Naive B cell (primary cell): ENCODE data around the gene BRD1. TPM values are rescaled to one million over a fixed set of nuclear protein-coding genes. Genes with fewer than 3 reads are reported as not detected.

ENCODE experiments used
- ATAC-seq, 2 donors: fragments of 150-1000 bp; cut with Tn5 transposase; 2 replicates each; pipeline ENCODE4 v1.10.0; 2021; ENCODE audit warnings: low read depth in 2 of 2, mild to moderate bottlenecking in 2 of 2, moderate library complexity in 2 of 2
- DNase-seq: peaks from one replicate; pipeline ENCODE4 v3.0.0; 2022
- H3K27ac Mint-ChIP-seq, 6 donors: one replicate each; pipeline ENCODE4 v1.8.0; 2020 to 2022; ENCODE audit warnings: mild to moderate bottlenecking in 6 of 6, mixed read lengths in 6 of 6, moderate library complexity in 5 of 6, inconsistent platforms in 2 of 6
- H3K27me3 Mint-ChIP-seq, 3 donors: one replicate each; pipeline ENCODE4 v1.8.0; 2021 to 2022; ENCODE audit warnings: mixed read lengths in 3 of 3, mild to moderate bottlenecking in 1 of 3
- H3K36me3 Mint-ChIP-seq, 2 donors: one replicate each; pipeline ENCODE4 v1.8.0; 2020 to 2022; ENCODE audit warnings: mixed read lengths in 2 of 2, inconsistent platforms in 1 of 2, mild to moderate bottlenecking in 1 of 2
- H3K4me1 Mint-ChIP-seq, 3 donors: one replicate each; pipeline ENCODE4 v1.8.0; 2020 to 2022; ENCODE audit warnings: mixed read lengths in 3 of 3, inconsistent platforms in 1 of 3, mild to moderate bottlenecking in 1 of 3, moderate library complexity in 1 of 3
- H3K4me3 Mint-ChIP-seq, 8 donors: one replicate each; pipeline ENCODE4 v1.8.0; 2020 to 2022; ENCODE audit warnings: mild to moderate bottlenecking in 8 of 8, mixed read lengths in 8 of 8, moderate library complexity in 8 of 8, inconsistent platforms in 2 of 8
- H3K9me3 Mint-ChIP-seq, 7 donors: one replicate each; pipeline ENCODE4 v1.8.0; 2020 to 2022; ENCODE audit warnings: mixed read lengths in 7 of 7, mild to moderate bottlenecking in 5 of 7, inconsistent platforms in 2 of 7, moderate library complexity in 1 of 7
- polyA plus RNA-seq, 6 donors: library from polyadenylated mRNA; unstranded; fragments of 300-500 nt; fragmentation: Illumina TruSeq; gene quantifications; one replicate each; pipeline ENCODE4 v1.2.3, GENCODE V29; 2021; ENCODE audit warnings: low read depth in 6 of 6

Gene BRD1
- polyA plus RNA-seq, 6 donors from 2014 or later, result 0.23 to 3.0 (median 1.8) TPM

- no peak for ATAC-seq
- DNase-seq, result no peak
- H3K9me3 Mint-ChIP-seq, result peaks cover 9 to 56% (median 47%) of the 10 kb centered on the region in 7 donors
- H3K36me3 Mint-ChIP-seq, result peaks cover 18 to 24% of the 10 kb centered on the region in 2 donors
- no peaks in the 10 kb centered on the region for H3K4me1 Mint-ChIP-seq
- peaks cover 0 to 30% (median 8%) of the 10 kb centered on the region in 3 donors for H3K27me3 Mint-ChIP-seq
- H3K4me3 Mint-ChIP-seq, result no peak overlapping the region
- no peak overlapping the region for H3K27ac Mint-ChIP-seq
These were observed 80.5 kb downstream of the BRD1 start for GRCh38 chr22:49747130-49747529.

- Mint-ChIP-seq H3K9me3 (peaks cover 9 to 60% (median 49%) of the 10 kb centered on the region in 7 donors), H3K4me1 (no peaks in the 10 kb centered on the region), H3K4me3 (no peak overlapping the region), H3K27me3 (peaks cover 8 to 31% (median 13%) of the 10 kb centered on the region in 3 donors), H3K27ac (no peak overlapping the region), H3K36me3 (peaks cover 18 to 24% of the 10 kb centered on the region in 2 donors)
- DNase-seq (no peak), ATAC-seq (no peak)
These were observed 81.6 kb downstream of the BRD1 start for GRCh38 chr22:49746065-49746464.

GRCh38 chr22:49740242-49740641 is 87.4 kb downstream of the BRD1 start:
- no peak for DNase-seq
- peaks cover 4 to 61% (median 35%) of the 10 kb centered on the region in 7 donors for H3K9me3 Mint-ChIP-seq
- peaks cover 5 to 16% of the 10 kb centered on the region in 2 donors for H3K36me3 Mint-ChIP-seq
- H3K27ac Mint-ChIP-seq, result no peak overlapping the region
- H3K27me3 Mint-ChIP-seq, result peaks cover 35 to 64% (median 48%) of the 10 kb centered on the region in 3 donors
- no peak for ATAC-seq
- no peak overlapping the region for H3K4me3 Mint-ChIP-seq
- peaks cover 0 to 4% (median 0%) of the 10 kb centered on the region in 3 donors for H3K4me1 Mint-ChIP-seq

GRCh38 chr22:49739138-49739537 is 88.5 kb downstream of the BRD1 start:
- Mint-ChIP-seq H3K27me3 (peaks cover 36 to 73% (median 59%) of the 10 kb centered on the region in 3 donors), H3K9me3 (peaks cover 0 to 50% (median 27%) of the 10 kb centered on the region in 7 donors), H3K4me1 (peaks cover 0 to 4% (median 0%) of the 10 kb centered on the region in 3 donors), H3K27ac (no peak overlapping the region), H3K36me3 (peaks cover 5 to 16% of the 10 kb centered on the region in 2 donors), H3K4me3 (no peak overlapping the region)
- ATAC-seq, result no peak
- DNase-seq, result no peak

GRCh38 chr22:49738566-49738965 is 89.1 kb downstream of the BRD1 start:
- H3K27ac Mint-ChIP-seq, result no peak overlapping the region
- peak overlapping the region in 1 of 8 donors; percentile 5 for H3K4me3 Mint-ChIP-seq

GRCh38 chr22:49738006-49738405 is 89.7 kb downstream of the BRD1 start:
- Mint-ChIP-seq H3K36me3 (peaks cover 5 to 20% of the 10 kb centered on the region in 2 donors), H3K9me3 (peaks cover 0 to 40% (median 16%) of the 10 kb centered on the region in 7 donors), H3K4me3 (no peak overlapping the region), H3K27ac (peak overlapping the region in 1 of 6 donors; percentile 34), H3K27me3 (peaks cover 40 to 72% (median 70%) of the 10 kb centered on the region in 3 donors), H3K4me1 (peaks cover 0 to 4% (median 0%) of the 10 kb centered on the region in 3 donors)
- DNase-seq, result no peak
- ATAC-seq, result no peak

More at GRCh38 chr22:49738566-49738965, 89.1 kb downstream of the BRD1 start:
- DNase-seq (no peak), ATAC-seq (no peak)
- Mint-ChIP-seq H3K9me3 (peaks cover 0 to 45% (median 21%) of the 10 kb centered on the region in 7 donors), H3K4me1 (peaks cover 0 to 4% (median 0%) of the 10 kb centered on the region in 3 donors), H3K27me3 (peaks cover 37 to 72% (median 64%) of the 10 kb centered on the region in 3 donors), H3K36me3 (peaks cover 5 to 16% of the 10 kb centered on the region in 2 donors)

- H3K4me3 Mint-ChIP-seq, result no peak overlapping the region
- H3K36me3 Mint-ChIP-seq, result peaks cover 5 to 22% of the 10 kb centered on the region in 2 donors
- H3K27me3 Mint-ChIP-seq, result peaks cover 40 to 73% (median 73%) of the 10 kb centered on the region in 3 donors
- H3K9me3 Mint-ChIP-seq, result peaks cover 0 to 37% (median 13%) of the 10 kb centered on the region in 7 donors
- DNase-seq (no peak), ATAC-seq (no peak)
- peaks cover 0 to 4% (median 0%) of the 10 kb centered on the region in 3 donors for H3K4me1 Mint-ChIP-seq
- peak overlapping the region in 1 of 6 donors; percentile 13 for H3K27ac Mint-ChIP-seq
These were observed 90.5 kb downstream of the BRD1 start for GRCh38 chr22:49737101-49737551.

GRCh38 chr22:49736538-49736937 is 91.1 kb downstream of the BRD1 start:
- H3K9me3 Mint-ChIP-seq, result peaks cover 0 to 40% (median 15%) of the 10 kb centered on the region in 7 donors
- H3K36me3 Mint-ChIP-seq, result peaks cover 5 to 22% of the 10 kb centered on the region in 2 donors
- H3K4me3 Mint-ChIP-seq, result no peak overlapping the region
- no peak for ATAC-seq
- H3K27ac Mint-ChIP-seq, result no peak overlapping the region
- H3K4me1 Mint-ChIP-seq, result peaks cover 0 to 4% (median 0%) of the 10 kb centered on the region in 3 donors
- DNase-seq, result no peak
- peaks cover 42 to 72% (median 68%) of the 10 kb centered on the region in 3 donors for H3K27me3 Mint-ChIP-seq

GRCh38 chr22:49735901-49736421 is 91.7 kb downstream of the BRD1 start:
- Mint-ChIP-seq H3K36me3 (peaks cover 5 to 22% of the 10 kb centered on the region in 2 donors), H3K4me3 (no peak overlapping the region), H3K9me3 (peaks cover 0 to 34% (median 15%) of the 10 kb centered on the region in 7 donors), H3K4me1 (peaks cover 0 to 4% (median 0%) of the 10 kb centered on the region in 3 donors), H3K27ac (no peak overlapping the region), H3K27me3 (peaks cover 43 to 77% (median 67%) of the 10 kb centered on the region in 3 donors)
- ATAC-seq (no peak), DNase-seq (no peak)

- peaks cover 0 to 4% (median 0%) of the 10 kb centered on the region in 3 donors for H3K4me1 Mint-ChIP-seq
- H3K27me3 Mint-ChIP-seq, result peaks cover 45 to 80% (median 72%) of the 10 kb centered on the region in 3 donors
- H3K27ac Mint-ChIP-seq, result no peak overlapping the region
- no peak for DNase-seq
- H3K4me3 Mint-ChIP-seq, result no peak overlapping the region
- H3K36me3 Mint-ChIP-seq, result peaks cover 5 to 26% of the 10 kb centered on the region in 2 donors
- H3K9me3 Mint-ChIP-seq, result peaks cover 0 to 29% (median 12%) of the 10 kb centered on the region in 7 donors
- no peak for ATAC-seq
These were observed 92.2 kb downstream of the BRD1 start for GRCh38 chr22:49735411-49735900.

GRCh38 chr22:49734882-49735281 is 92.8 kb downstream of the BRD1 start:
- peaks cover 0 to 23% (median 10%) of the 10 kb centered on the region in 7 donors for H3K9me3 Mint-ChIP-seq
- ATAC-seq (no peak), DNase-seq (no peak)
- peaks cover 0 to 4% (median 0%) of the 10 kb centered on the region in 3 donors for H3K4me1 Mint-ChIP-seq
- peaks cover 47 to 81% (median 76%) of the 10 kb centered on the region in 3 donors for H3K27me3 Mint-ChIP-seq
- no peak overlapping the region for H3K4me3 Mint-ChIP-seq
- peaks cover 4 to 28% of the 10 kb centered on the region in 2 donors for H3K36me3 Mint-ChIP-seq
- H3K27ac Mint-ChIP-seq, result no peak overlapping the region

- H3K4me1 Mint-ChIP-seq, result peaks cover 0 to 4% (median 0%) of the 10 kb centered on the region in 3 donors
- H3K36me3 Mint-ChIP-seq, result peaks cover 0 to 23% of the 10 kb centered on the region in 2 donors
- H3K4me3 Mint-ChIP-seq, result no peak overlapping the region
- peak overlapping the region in 1 of 6 donors; percentile 66 for H3K27ac Mint-ChIP-seq
- H3K9me3 Mint-ChIP-seq, result peaks cover 0 to 18% (median 5%) of the 10 kb centered on the region in 7 donors
- peaks cover 42 to 81% (median 74%) of the 10 kb centered on the region in 3 donors for H3K27me3 Mint-ChIP-seq
- DNase-seq (no peak), ATAC-seq (no peak)
These were observed 93.3 kb downstream of the BRD1 start for GRCh38 chr22:49734390-49734789.

- peaks cover 0 to 11% (median 0%) of the 10 kb centered on the region in 7 donors for H3K9me3 Mint-ChIP-seq
- ATAC-seq, result no peak
These were observed 94.0 kb downstream of the BRD1 start for GRCh38 chr22:49733631-49734030.

More at GRCh38 chr22:49733631-49734030, 94.0 kb downstream of the BRD1 start:
- Mint-ChIP-seq H3K36me3 (peaks cover 0 to 22% of the 10 kb centered on the region in 2 donors), H3K27me3 (peaks cover 35 to 81% (median 74%) of the 10 kb centered on the region in 3 donors), H3K27ac (no peak overlapping the region), H3K4me1 (peaks cover 0 to 4% (median 0%) of the 10 kb centered on the region in 3 donors), H3K4me3 (no peak overlapping the region)
- DNase-seq, result no peak
